ENCODE measurements around the gene BNIP2. TPM values are rescaled to one million over a fixed set of nuclear protein-coding genes. Genes with fewer than 3 reads are reported as not detected.

The BNIP2 gene
- total RNA-seq, 1 donor from 2014 or later, result 123 TPM

- no peak for TF ChIP-seq CTCF (IDR thresholded peaks at IDR 0.05; ENCODE audit: insufficient read depth, low read length, severe bottlenecking)
- H3K36me3 ChIP-seq (ENCODE audit: control insufficient read depth, insufficient read depth, low read length), result no peaks in the 10 kb centered on the region
- DNase-seq (ENCODE audit: low read depth), result no peak
- H3K4me3 ChIP-seq (ENCODE audit: low read depth, low read length), result no peak overlapping the region
- FAIRE-seq, result no peak
- no peaks in the 10 kb centered on the region for H3K27me3 ChIP-seq (ENCODE audit: control insufficient read depth, insufficient read depth, low read length)
Observed at GRCh38 chr15:59609730-59610712, 79.1 kb downstream of the BNIP2 start.

Other genes starting within 250 kb of the BNIP2 start
- 8.2 and 37.5 TPM in 2 replicates for gene GCNT3, start 77.5 kb downstream of the BNIP2 start, total RNA-seq
- 19.0 and 37.9 TPM in 2 replicates for gene GTF2A2, start 31.8 kb downstream of the BNIP2 start, total RNA-seq